ENCODE results near the gene DLGAP3.

GRCh38 chr1:34975771-34976170, 46.3 kb upstream of the DLGAP3 start:
- no peak for TF ChIP-seq CTCF (IDR thresholded peaks at IDR 0.05)
- TF ChIP-seq EP300 (IDR thresholded peaks at IDR 0.05) = no peak

All from esophagus muscularis mucosa (tissue), 3 donors.